GM18867 (cell line): ENCODE data around the gene TAOK1.

Source experiments
- ATAC-seq: cut with Tn5 transposase; IDR thresholded peaks from one replicate; pipeline ENCODE4 v1.9.1; 2021; ENCODE audit warnings: mild to moderate bottlenecking, moderate library complexity; ENCODE audit not compliant: unreplicated experiment

Gene TAOK1

GRCh38 chr17:29378500-29378899, 11.7 kb upstream of the TAOK1 start:
- ATAC-seq = no peak

GRCh38 chr17:29379084-29379991, 10.8 kb upstream of the TAOK1 start:
- ATAC-seq = no peak

- ATAC-seq = no peak
Measured at GRCh38 chr17:29383686-29384085, 6.5 kb upstream of the TAOK1 start.

GRCh38 chr17:29384901-29385300, 5.3 kb upstream of the TAOK1 start:
- ATAC-seq = no peak

GRCh38 chr17:29386760-29387159, 3.4 kb upstream of the TAOK1 start:
- no peak for ATAC-seq

- ATAC-seq = no peak
Measured at GRCh38 chr17:29388937-29389336, 1.2 kb upstream of the TAOK1 start.

GRCh38 chr17:29390851-29391631, 878 bp downstream of the TAOK1 start:
- no peak for ATAC-seq

- no peak for ATAC-seq
Measured at GRCh38 chr17:29393436-29393835, 3.3 kb downstream of the TAOK1 start.

GRCh38 chr17:29394761-29395160, 4.6 kb downstream of the TAOK1 start:
- no peak for ATAC-seq

- no peak for ATAC-seq
Measured at GRCh38 chr17:29396066-29396465, 5.9 kb downstream of the TAOK1 start.

- no peak for ATAC-seq
Measured at GRCh38 chr17:29399634-29400033, 9.5 kb downstream of the TAOK1 start.

- no peak for ATAC-seq
Measured at GRCh38 chr17:29400818-29401217, 10.7 kb downstream of the TAOK1 start.

GRCh38 chr17:29401258-29401657, 11.1 kb downstream of the TAOK1 start:
- no peak for ATAC-seq

GRCh38 chr17:29407856-29408255, 17.7 kb downstream of the TAOK1 start:
- ATAC-seq = no peak

GRCh38 chr17:29409963-29410362, 19.8 kb downstream of the TAOK1 start:
- ATAC-seq = no peak

GRCh38 chr17:29412780-29413565, 22.8 kb downstream of the TAOK1 start:
- no peak for ATAC-seq

GRCh38 chr17:29420128-29420527, 30.0 kb downstream of the TAOK1 start:
- ATAC-seq = no peak

GRCh38 chr17:29430275-29430674, 40.1 kb downstream of the TAOK1 start:
- ATAC-seq = no peak

- ATAC-seq = no peak
Measured at GRCh38 chr17:29433541-29433940, 43.4 kb downstream of the TAOK1 start.

GRCh38 chr17:29434550-29434949, 44.4 kb downstream of the TAOK1 start:
- ATAC-seq = no peak

- ATAC-seq = no peak
Measured at GRCh38 chr17:29442451-29442850, 52.3 kb downstream of the TAOK1 start.
